IPS-20b (cell line): ENCODE measurements around the gene C16orf90.
A peak's percentile ranks its signal among the peaks of the same experiment; 100 is the strongest.
"Not testable (repeated sequence)": the region's sequence is repeated elsewhere in the genome, so short reads cannot be mapped to it uniquely, and the experiment has no call there.

ENCODE experiments used
- H3K27ac ChIP-seq: one replicate; pipeline ENCODE4 v1.5.1; 2013; ENCODE audit warnings: low read length
- H3K27me3 ChIP-seq: 2 replicates; pipeline ENCODE4 v1.6.1; 2013; ENCODE audit warnings: mild to moderate bottlenecking, low read length, inconsistent platforms; ENCODE audit not compliant: insufficient read depth
- H3K36me3 ChIP-seq: 2 replicates; pipeline ENCODE4 v1.6.1; 2013; ENCODE audit warnings: low read depth, mild to moderate bottlenecking, inconsistent platforms, low read length, moderate library complexity; ENCODE audit not compliant: insufficient read depth
- H3K4me1 ChIP-seq: 2 replicates; pipeline ENCODE4 v1.6.1; 2013; ENCODE audit warnings: mild to moderate bottlenecking, control low read depth, inconsistent platforms, low read length, moderate library complexity; ENCODE audit not compliant: insufficient read depth
- H3K4me3 ChIP-seq: 2 replicates; pipeline ENCODE4 v1.5.1; 2013; ENCODE audit warnings: mild to moderate bottlenecking, low read length, inconsistent platforms
- H3K9ac ChIP-seq: 2 replicates; pipeline ENCODE4 v1.6.1; 2013; ENCODE audit warnings: low read depth, mild to moderate bottlenecking, inconsistent platforms, low read length, moderate library complexity
- H3K9me3 ChIP-seq: 2 replicates; pipeline ENCODE4 v1.6.1; 2013; ENCODE audit warnings: mild to moderate bottlenecking, low read depth, low read length, inconsistent platforms; ENCODE audit not compliant: insufficient read depth

The C16orf90 gene

GRCh38 chr16:3511286-3512180 is 16.2 kb upstream of the C16orf90 start:
- Histone ChIP-seq H3K4me1 (no peaks in the 10 kb centered on the region), H3K36me3 (peaks cover 61% of the 10 kb centered on the region), H3K4me3 (no peak overlapping the region), H3K9ac (no peak overlapping the region), H3K27me3 (no peaks in the 10 kb centered on the region), H3K9me3 (no peaks in the 10 kb centered on the region), H3K27ac (no peak overlapping the region)

- Histone ChIP-seq H3K9ac (no peak overlapping the region), H3K27ac (no peak overlapping the region), H3K27me3 (no peaks in the 10 kb centered on the region), H3K4me3 (no peak overlapping the region), H3K4me1 (no peaks in the 10 kb centered on the region), H3K9me3 (no peaks in the 10 kb centered on the region), H3K36me3 (peaks cover 51% of the 10 kb centered on the region)
Observed at GRCh38 chr16:3510416-3510815, 15.1 kb upstream of the C16orf90 start.

GRCh38 chr16:3509470-3509928 is 14.2 kb upstream of the C16orf90 start:
- Histone ChIP-seq H3K27ac (no peak overlapping the region), H3K36me3 (peaks cover 46% of the 10 kb centered on the region), H3K9me3 (no peaks in the 10 kb centered on the region), H3K4me3 (no peak overlapping the region), H3K9ac (no peak overlapping the region), H3K4me1 (no peaks in the 10 kb centered on the region), H3K27me3 (no peaks in the 10 kb centered on the region)

GRCh38 chr16:3508736-3509135 is 13.4 kb upstream of the C16orf90 start:
- Histone ChIP-seq H3K27ac (no peak overlapping the region), H3K9me3 (no peaks in the 10 kb centered on the region), H3K4me3 (no peak overlapping the region), H3K36me3 (peaks cover 39% of the 10 kb centered on the region), H3K27me3 (no peaks in the 10 kb centered on the region), H3K9ac (no peak overlapping the region), H3K4me1 (no peaks in the 10 kb centered on the region)

GRCh38 chr16:3503523-3503922 is 8.2 kb upstream of the C16orf90 start:
- Histone ChIP-seq H3K27ac (no peak overlapping the region), H3K9ac (no peak overlapping the region), H3K4me1 (no peaks in the 10 kb centered on the region)

GRCh38 chr16:3501783-3502400 is 6.6 kb upstream of the C16orf90 start:
- Histone ChIP-seq H3K4me3 (peak overlapping the region; percentile 92), H3K36me3 (no peaks in the 10 kb centered on the region), H3K27ac (no peak overlapping the region), H3K27me3 (no peaks in the 10 kb centered on the region), H3K9ac (peak overlapping the region; percentile 83; the same call in 1 of the 2 replicates), H3K9me3 (no peaks in the 10 kb centered on the region), H3K4me1 (no peaks in the 10 kb centered on the region)

More at GRCh38 chr16:3503523-3503922, 8.2 kb upstream of the C16orf90 start:
- Histone ChIP-seq H3K36me3 (peaks cover 10% of the 10 kb centered on the region), H3K4me3 (no peak overlapping the region), H3K9me3 (no peaks in the 10 kb centered on the region), H3K27me3 (no peaks in the 10 kb centered on the region)

- H3K9me3 ChIP-seq, H3K27ac ChIP-seq, H3K4me1 ChIP-seq, H3K36me3 ChIP-seq, H3K27me3 ChIP-seq: not testable (repeated sequence)
- peak overlapping the region; percentile 92 for H3K4me3 ChIP-seq
- H3K9ac ChIP-seq: peak overlapping the region; percentile 83; the same call in 1 of the 2 replicates
Observed at GRCh38 chr16:3501412-3501761, 6.1 kb upstream of the C16orf90 start.

- Histone ChIP-seq H3K9me3 (no peaks in the 10 kb centered on the region), H3K36me3 (no peaks in the 10 kb centered on the region), H3K9ac (no peak overlapping the region), H3K27ac (no peak overlapping the region), H3K4me1 (no peaks in the 10 kb centered on the region), H3K4me3 (no peak overlapping the region), H3K27me3 (no peaks in the 10 kb centered on the region)
Observed at GRCh38 chr16:3498988-3499387, 3.7 kb upstream of the C16orf90 start.

- no peak overlapping the region for H3K4me3 ChIP-seq
- H3K9me3 ChIP-seq: no peaks in the 10 kb centered on the region
- no peak overlapping the region for H3K9ac ChIP-seq
- H3K4me1 ChIP-seq: no peaks in the 10 kb centered on the region
- no peaks in the 10 kb centered on the region for H3K36me3 ChIP-seq
- no peaks in the 10 kb centered on the region for H3K27me3 ChIP-seq
- H3K27ac ChIP-seq: no peak overlapping the region
Observed at GRCh38 chr16:3497771-3498170, 2.5 kb upstream of the C16orf90 start.

- Histone ChIP-seq H3K9ac (no peak overlapping the region), H3K4me1 (no peaks in the 10 kb centered on the region), H3K4me3 (no peak overlapping the region), H3K27me3 (no peaks in the 10 kb centered on the region), H3K36me3 (no peaks in the 10 kb centered on the region), H3K9me3 (no peaks in the 10 kb centered on the region), H3K27ac (no peak overlapping the region)
Observed at GRCh38 chr16:3496386-3496785, 1.1 kb upstream of the C16orf90 start.

GRCh38 chr16:3494386-3494973 is 809 bp downstream of the C16orf90 start:
- Histone ChIP-seq H3K4me1 (no peaks in the 10 kb centered on the region), H3K4me3 (no peak overlapping the region), H3K9ac (no peak overlapping the region), H3K36me3 (no peaks in the 10 kb centered on the region), H3K27ac (no peak overlapping the region), H3K27me3 (no peaks in the 10 kb centered on the region), H3K9me3 (no peaks in the 10 kb centered on the region)

GRCh38 chr16:3492356-3492755 is 2.9 kb downstream of the C16orf90 start:
- Histone ChIP-seq H3K27me3 (no peaks in the 10 kb centered on the region), H3K4me1 (no peaks in the 10 kb centered on the region), H3K36me3 (no peaks in the 10 kb centered on the region), H3K4me3 (no peak overlapping the region), H3K9me3 (no peaks in the 10 kb centered on the region), H3K9ac (no peak overlapping the region), H3K27ac (no peak overlapping the region)
